Nephron (organoid): ENCODE measurements around the gene VAPA.

Experiments
- H3K27ac Mint-ChIP-seq, 3 experiments: 2 replicates each; pipeline ENCODE4 v1.8.0; 2020; ENCODE audit warnings: mixed read lengths in 3 of 3, mild to moderate bottlenecking in 2 of 3, moderate library complexity in 1 of 3
- H3K27me3 Mint-ChIP-seq: 2 replicates; pipeline ENCODE4 v1.8.0; 2021; ENCODE audit warnings: low read depth, mild to moderate bottlenecking, moderate library complexity, mixed read lengths
- H3K36me3 Mint-ChIP-seq: 2 replicates; pipeline ENCODE4 v1.8.0; 2020; ENCODE audit warnings: low read depth, mixed read lengths
- H3K4me1 Mint-ChIP-seq: 2 replicates; pipeline ENCODE4 v1.8.0; 2020; ENCODE audit warnings: mixed read lengths
- H3K4me3 Mint-ChIP-seq, 3 experiments: 2 replicates each; pipeline ENCODE4 v1.8.0; 2020; ENCODE audit warnings: mild to moderate bottlenecking in 3 of 3, mixed read lengths in 3 of 3, moderate library complexity in 2 of 3
- H3K9me3 Mint-ChIP-seq: 2 replicates; pipeline ENCODE4 v1.8.0; 2020; ENCODE audit warnings: mixed read lengths
- TF ChIP-seq, protein P1 (sequence below), 3 experiments: fragments of 200-600 bp; sonication (generic); IDR thresholded peaks; one replicate each; pipeline ENCODE4 v1.5.0; 2021; ENCODE audit warnings: antibody characterized with exemption in 3 of 3; ENCODE audit not compliant: unreplicated experiment in 3 of 3

VAPA gene

GRCh38 chr18:9994701-9995235, 81.0 kb downstream of the VAPA start:
- Mint-ChIP-seq H3K36me3 (peaks cover 14% of the 10 kb centered on the region), H3K27ac (peak overlapping the region; percentile 98 to 100 (median 100)), H3K27me3 (no peaks in the 10 kb centered on the region), H3K9me3 (peaks cover 25% of the 10 kb centered on the region), H3K4me3 (no peak overlapping the region), H3K4me1 (peaks cover 47% of the 10 kb centered on the region)
- TF ChIP-seq, protein P1, sequence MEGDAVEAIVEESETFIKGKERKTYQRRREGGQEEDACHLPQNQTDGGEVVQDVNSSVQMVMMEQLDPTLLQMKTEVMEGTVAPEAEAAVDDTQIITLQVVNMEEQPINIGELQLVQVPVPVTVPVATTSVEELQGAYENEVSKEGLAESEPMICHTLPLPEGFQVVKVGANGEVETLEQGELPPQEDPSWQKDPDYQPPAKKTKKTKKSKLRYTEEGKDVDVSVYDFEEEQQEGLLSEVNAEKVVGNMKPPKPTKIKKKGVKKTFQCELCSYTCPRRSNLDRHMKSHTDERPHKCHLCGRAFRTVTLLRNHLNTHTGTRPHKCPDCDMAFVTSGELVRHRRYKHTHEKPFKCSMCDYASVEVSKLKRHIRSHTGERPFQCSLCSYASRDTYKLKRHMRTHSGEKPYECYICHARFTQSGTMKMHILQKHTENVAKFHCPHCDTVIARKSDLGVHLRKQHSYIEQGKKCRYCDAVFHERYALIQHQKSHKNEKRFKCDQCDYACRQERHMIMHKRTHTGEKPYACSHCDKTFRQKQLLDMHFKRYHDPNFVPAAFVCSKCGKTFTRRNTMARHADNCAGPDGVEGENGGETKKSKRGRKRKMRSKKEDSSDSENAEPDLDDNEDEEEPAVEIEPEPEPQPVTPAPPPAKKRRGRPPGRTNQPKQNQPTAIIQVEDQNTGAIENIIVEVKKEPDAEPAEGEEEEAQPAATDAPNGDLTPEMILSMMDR (IDR thresholded peaks at IDR 0.05; ENCODE audit: unreplicated experiment in 3 of 3), result no peak

GRCh38 chr18:9995631-9996030, 81.8 kb downstream of the VAPA start:
- H3K27me3 Mint-ChIP-seq, result no peaks in the 10 kb centered on the region
- H3K4me1 Mint-ChIP-seq, result peaks cover 42% of the 10 kb centered on the region
- no peak overlapping the region for H3K4me3 Mint-ChIP-seq
- TF ChIP-seq, protein P1 (IDR thresholded peaks at IDR 0.05; ENCODE audit: unreplicated experiment in 3 of 3), result no peak
- H3K9me3 Mint-ChIP-seq, result peaks cover 34% of the 10 kb centered on the region
- peaks cover 14% of the 10 kb centered on the region for H3K36me3 Mint-ChIP-seq
- peak overlapping the region; percentile 57 to 100 (median 63) for H3K27ac Mint-ChIP-seq

GRCh38 chr18:9996094-9996493, 82.3 kb downstream of the VAPA start:
- H3K27ac Mint-ChIP-seq, result peak overlapping the region; percentile 57 to 100 (median 63)
- H3K9me3 Mint-ChIP-seq, result peaks cover 34% of the 10 kb centered on the region
- peaks cover 42% of the 10 kb centered on the region for H3K4me1 Mint-ChIP-seq
- H3K4me3 Mint-ChIP-seq, result no peak overlapping the region
- TF ChIP-seq, protein P1 (IDR thresholded peaks at IDR 0.05; ENCODE audit: unreplicated experiment in 3 of 3), result no peak
- H3K27me3 Mint-ChIP-seq, result no peaks in the 10 kb centered on the region
- H3K36me3 Mint-ChIP-seq, result peaks cover 14% of the 10 kb centered on the region

GRCh38 chr18:9997711-9998110, 83.9 kb downstream of the VAPA start:
- no peak overlapping the region for H3K4me3 Mint-ChIP-seq
- TF ChIP-seq, protein P1 (IDR thresholded peaks at IDR 0.05; ENCODE audit: unreplicated experiment in 3 of 3), result no peak

GRCh38 chr18:9998330-9998729, 84.5 kb downstream of the VAPA start:
- peaks cover 38% of the 10 kb centered on the region for H3K9me3 Mint-ChIP-seq
- H3K4me1 Mint-ChIP-seq, result peaks cover 26% of the 10 kb centered on the region
- H3K27ac Mint-ChIP-seq, result no peak overlapping the region
- TF ChIP-seq, protein P1 (IDR thresholded peaks at IDR 0.05; ENCODE audit: unreplicated experiment in 3 of 3), result no peak
- H3K4me3 Mint-ChIP-seq, result no peak overlapping the region
- peaks cover 14% of the 10 kb centered on the region for H3K36me3 Mint-ChIP-seq
- H3K27me3 Mint-ChIP-seq, result no peaks in the 10 kb centered on the region

More at GRCh38 chr18:9997711-9998110, 83.9 kb downstream of the VAPA start:
- Mint-ChIP-seq H3K9me3 (peaks cover 38% of the 10 kb centered on the region), H3K27ac (no peak overlapping the region), H3K27me3 (no peaks in the 10 kb centered on the region), H3K36me3 (peaks cover 14% of the 10 kb centered on the region), H3K4me1 (peaks cover 32% of the 10 kb centered on the region)

GRCh38 chr18:10002280-10002679, 88.5 kb downstream of the VAPA start:
- Mint-ChIP-seq H3K36me3 (peaks cover 8% of the 10 kb centered on the region), H3K4me3 (no peak overlapping the region), H3K9me3 (peaks cover 32% of the 10 kb centered on the region), H3K27ac (no peak overlapping the region), H3K4me1 (peaks cover 13% of the 10 kb centered on the region), H3K27me3 (peaks cover 5% of the 10 kb centered on the region)
- TF ChIP-seq, protein P1 (IDR thresholded peaks at IDR 0.05; ENCODE audit: unreplicated experiment in 3 of 3), result no peak
